Embryonic facial prominence (tissue), 1 donor: ENCODE data around the gene ZNF831.

ENCODE experiments used
- DNase-seq: peaks from one replicate; pipeline ENCODE4 v3.0.0-alpha.2; 2016; ENCODE audit errors: extremely low spot score

The ZNF831 gene

GRCh38 chr20:59301343-59302007 lies 137.9 kb downstream of the ZNF831 start:
- no peak for DNase-seq

GRCh38 chr20:59305908-59306655 lies 142.5 kb downstream of the ZNF831 start:
- DNase-seq: no peak

DNA sequence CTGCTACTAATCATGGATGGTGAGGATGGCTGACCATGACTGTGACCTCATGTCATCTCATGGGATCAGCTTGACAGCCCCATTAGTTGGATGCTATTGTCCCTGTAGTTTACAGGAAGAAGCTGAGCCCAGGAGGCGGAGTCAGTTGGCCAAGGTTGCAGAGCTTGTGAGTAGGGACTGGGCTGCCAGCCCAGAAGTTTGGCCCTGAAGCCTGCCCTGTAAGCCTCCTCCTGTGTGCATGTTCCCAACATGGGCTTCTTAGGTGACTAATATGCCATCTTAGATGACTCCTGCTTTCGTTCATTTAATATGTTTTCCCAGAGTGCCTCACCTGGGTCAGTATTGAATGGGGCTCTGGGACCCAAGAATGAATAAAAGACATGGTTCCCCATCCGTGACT lies 143.6 kb downstream of the ZNF831 start:
- no peak for DNase-seq
